ENCODE results near the gene AP4M1. TPM values are rescaled to one million over a fixed set of nuclear protein-coding genes. Genes with fewer than 3 reads are reported as not detected.

AP4M1 gene
- total RNA-seq, 2 donors from 2014 or later, result 26.3 to 31.5 TPM

GRCh38 chr7:100109521-100110163 is 8.2 kb downstream of the AP4M1 start:
- no peaks in the 10 kb centered on the region for H3K27me3 ChIP-seq (ENCODE audit: control insufficient read depth, insufficient read depth, low read length, poor library complexity, severe bottlenecking)
- H3K27ac ChIP-seq (ENCODE audit: low read depth, low read length), result no peak overlapping the region
- H3K4me1 ChIP-seq (ENCODE audit: control insufficient read depth, insufficient read depth, low read length), result no peaks in the 10 kb centered on the region
- H3K4me3 ChIP-seq (ENCODE audit: low read length), result no peak overlapping the region
- 83 to 87% methylated on average over 7 to 12 of the region's 12 CpGs for WGBS, 2 experiments (ENCODE audit: insufficient coverage in 1 of 2, insufficient read length in 1 of 2)
- Mint-ChIP-seq H3K27ac (no peak overlapping the region), H3K4me3 (no peak overlapping the region), H3K27me3 (ENCODE audit: insufficient read depth) (no peaks in the 10 kb centered on the region), H3K9me3 (no peaks in the 10 kb centered on the region), H3K36me3 (ENCODE audit: low read depth) (peaks cover 80% of the 10 kb centered on the region), H3K4me1 (no peaks in the 10 kb centered on the region)
- no peaks in the 10 kb centered on the region for H3K9me3 ChIP-seq (ENCODE audit: control insufficient read depth, low read length)
- H3K9ac ChIP-seq (ENCODE audit: extremely low read depth, low read length, poor library complexity, severe bottlenecking), result no peak overlapping the region
- DNase-seq, result no peak
- TF ChIP-seq, protein P1, sequence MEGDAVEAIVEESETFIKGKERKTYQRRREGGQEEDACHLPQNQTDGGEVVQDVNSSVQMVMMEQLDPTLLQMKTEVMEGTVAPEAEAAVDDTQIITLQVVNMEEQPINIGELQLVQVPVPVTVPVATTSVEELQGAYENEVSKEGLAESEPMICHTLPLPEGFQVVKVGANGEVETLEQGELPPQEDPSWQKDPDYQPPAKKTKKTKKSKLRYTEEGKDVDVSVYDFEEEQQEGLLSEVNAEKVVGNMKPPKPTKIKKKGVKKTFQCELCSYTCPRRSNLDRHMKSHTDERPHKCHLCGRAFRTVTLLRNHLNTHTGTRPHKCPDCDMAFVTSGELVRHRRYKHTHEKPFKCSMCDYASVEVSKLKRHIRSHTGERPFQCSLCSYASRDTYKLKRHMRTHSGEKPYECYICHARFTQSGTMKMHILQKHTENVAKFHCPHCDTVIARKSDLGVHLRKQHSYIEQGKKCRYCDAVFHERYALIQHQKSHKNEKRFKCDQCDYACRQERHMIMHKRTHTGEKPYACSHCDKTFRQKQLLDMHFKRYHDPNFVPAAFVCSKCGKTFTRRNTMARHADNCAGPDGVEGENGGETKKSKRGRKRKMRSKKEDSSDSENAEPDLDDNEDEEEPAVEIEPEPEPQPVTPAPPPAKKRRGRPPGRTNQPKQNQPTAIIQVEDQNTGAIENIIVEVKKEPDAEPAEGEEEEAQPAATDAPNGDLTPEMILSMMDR (conservative IDR thresholded peaks at IDR 0.05), result peak; percentile 54
- H3K36me3 ChIP-seq (ENCODE audit: control insufficient read depth, insufficient read depth, low read length), result peaks cover 65% of the 10 kb centered on the region

DNA sequence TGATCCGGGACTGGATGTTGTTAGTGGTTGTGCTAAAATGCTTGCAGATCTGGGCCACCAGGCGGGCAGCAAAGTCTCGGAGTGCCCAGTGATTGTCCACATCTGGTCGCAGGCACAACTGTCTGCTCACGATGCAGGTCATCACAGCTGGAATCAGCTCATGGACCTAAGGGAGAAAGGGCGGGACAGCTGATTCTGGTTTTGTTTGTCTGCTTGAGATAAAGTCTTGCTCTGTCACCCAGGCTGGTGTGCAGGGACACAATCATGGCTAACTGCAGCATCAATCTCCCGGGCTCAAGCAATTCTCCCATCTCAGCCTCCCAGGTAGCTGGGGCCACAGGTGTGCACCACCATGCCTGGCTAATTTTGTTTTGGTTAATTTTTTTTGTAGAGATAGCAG is 9.7 kb downstream of the AP4M1 start:
- H3K4me1 ChIP-seq (ENCODE audit: control insufficient read depth, insufficient read depth, low read length), result no peaks in the 10 kb centered on the region
- no peak for DNase-seq
- H3K27ac ChIP-seq (ENCODE audit: low read depth, low read length), result no peak overlapping the region
- Mint-ChIP-seq H3K27me3 (ENCODE audit: insufficient read depth) (no peaks in the 10 kb centered on the region), H3K4me1 (no peaks in the 10 kb centered on the region), H3K4me3 (no peak overlapping the region), H3K9me3 (no peaks in the 10 kb centered on the region), H3K27ac (no peak overlapping the region), H3K36me3 (ENCODE audit: low read depth) (peaks cover 78% of the 10 kb centered on the region)
- no peak overlapping the region for H3K9ac ChIP-seq (ENCODE audit: extremely low read depth, low read length, poor library complexity, severe bottlenecking)
- H3K36me3 ChIP-seq (ENCODE audit: control insufficient read depth, insufficient read depth, low read length), result peaks cover 61% of the 10 kb centered on the region
- H3K4me3 ChIP-seq (ENCODE audit: low read length), result no peak overlapping the region
- TF ChIP-seq, protein P1 (conservative IDR thresholded peaks at IDR 0.05), result no peak
- no peaks in the 10 kb centered on the region for H3K27me3 ChIP-seq (ENCODE audit: control insufficient read depth, insufficient read depth, low read length, poor library complexity, severe bottlenecking)
- 96 to 100% methylated on average over 3 to 7 of the region's 7 CpGs for WGBS, 2 experiments (ENCODE audit: insufficient coverage in 1 of 2, insufficient read length in 1 of 2)
- no peaks in the 10 kb centered on the region for H3K9me3 ChIP-seq (ENCODE audit: control insufficient read depth, low read length)

DNA sequence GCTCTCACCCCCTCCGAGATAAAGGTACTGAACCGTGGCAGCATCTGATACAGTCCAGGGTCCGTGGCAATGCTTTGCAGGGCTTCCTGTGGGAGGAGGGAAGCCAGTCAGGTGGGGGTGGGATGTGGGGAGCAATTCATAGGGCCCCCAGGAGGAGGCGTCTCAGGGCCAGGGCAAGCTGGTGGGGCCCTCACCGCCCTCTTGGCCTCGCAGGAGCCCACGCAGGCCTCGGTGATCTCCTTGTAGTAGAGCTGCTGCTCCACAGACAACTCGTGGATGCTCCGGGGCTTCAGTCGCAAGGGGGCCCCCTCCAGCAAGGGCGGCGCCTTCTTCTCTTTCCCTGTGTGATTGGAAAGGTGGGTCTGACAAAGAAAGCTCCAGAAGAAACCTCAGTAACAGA is 10.5 kb downstream of the AP4M1 start:
- no peaks in the 10 kb centered on the region for H3K9me3 ChIP-seq (ENCODE audit: control insufficient read depth, low read length)
- peak overlapping the region; percentile 52 for H3K27ac Mint-ChIP-seq
- H3K27ac ChIP-seq (ENCODE audit: low read depth, low read length), result no peak overlapping the region
- peaks cover 58% of the 10 kb centered on the region for H3K36me3 ChIP-seq (ENCODE audit: control insufficient read depth, insufficient read depth, low read length)
- WGBS, 2 experiments (ENCODE audit: insufficient coverage in 1 of 2, insufficient read length in 1 of 2), result 95 to 96% methylated on average over 8 to 13 of the region's 13 CpGs
- H3K4me3 ChIP-seq (ENCODE audit: low read length), result no peak overlapping the region
- H3K9me3 Mint-ChIP-seq, result no peaks in the 10 kb centered on the region
- H3K9ac ChIP-seq (ENCODE audit: extremely low read depth, low read length, poor library complexity, severe bottlenecking), result no peak overlapping the region
- H3K27me3 Mint-ChIP-seq (ENCODE audit: insufficient read depth), result no peaks in the 10 kb centered on the region
- no peaks in the 10 kb centered on the region for H3K4me1 ChIP-seq (ENCODE audit: control insufficient read depth, insufficient read depth, low read length)
- H3K4me1 Mint-ChIP-seq, result no peaks in the 10 kb centered on the region
- DNase-seq, result no peak
- no peak overlapping the region for H3K4me3 Mint-ChIP-seq
- no peaks in the 10 kb centered on the region for H3K27me3 ChIP-seq (ENCODE audit: control insufficient read depth, insufficient read depth, low read length, poor library complexity, severe bottlenecking)
- TF ChIP-seq, protein P1 (conservative IDR thresholded peaks at IDR 0.05), result peak; percentile 30
- peaks cover 78% of the 10 kb centered on the region for H3K36me3 Mint-ChIP-seq (ENCODE audit: low read depth)
